ENCODE data around the gene LITAF.
"Not testable (repeated sequence)": the region's sequence is repeated elsewhere in the genome, so short reads cannot be mapped to it uniquely, and the experiment has no call there.

LITAF gene

DNA sequence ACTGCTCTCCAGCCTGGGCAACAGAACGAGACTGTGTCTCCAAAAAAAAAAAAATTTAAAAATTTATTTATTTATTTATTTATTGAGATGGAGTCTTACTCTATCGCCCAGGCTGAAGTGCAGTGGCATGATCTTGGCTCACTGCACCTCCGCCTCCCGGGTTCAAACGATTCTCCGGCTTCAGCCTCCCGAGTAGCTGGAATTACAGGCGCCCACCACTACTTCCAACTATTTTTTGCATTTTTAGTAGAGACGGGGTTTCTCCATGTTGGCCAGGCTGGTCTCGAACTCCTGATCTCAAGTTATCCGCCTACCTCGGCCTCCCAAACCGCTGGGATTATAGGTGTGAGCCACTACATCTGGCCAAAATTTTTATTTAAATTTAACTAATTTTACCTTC lies 73.4 kb downstream of the LITAF start:
- DNase-seq = not testable (repeated sequence)

DNA sequence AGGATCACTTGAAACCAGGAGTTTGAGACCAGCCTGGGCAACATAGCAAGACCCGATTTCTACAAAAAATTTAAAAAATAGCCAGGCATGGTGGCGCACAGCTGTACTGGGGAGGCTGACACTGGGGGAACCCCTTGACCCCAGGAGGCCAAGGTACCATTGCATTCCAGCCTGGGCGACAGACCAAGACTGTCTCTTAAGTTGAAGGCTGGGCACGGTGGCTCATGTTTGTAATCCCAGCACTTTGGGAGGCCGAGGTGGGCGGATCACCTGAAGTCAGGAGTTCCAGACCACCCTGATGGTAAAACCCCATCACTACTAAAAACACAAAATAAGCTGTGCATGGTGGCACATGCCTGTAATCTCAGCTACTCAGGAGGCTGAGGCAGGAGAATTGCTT lies 74.9 kb downstream of the LITAF start:
- no peak for DNase-seq

DNA sequence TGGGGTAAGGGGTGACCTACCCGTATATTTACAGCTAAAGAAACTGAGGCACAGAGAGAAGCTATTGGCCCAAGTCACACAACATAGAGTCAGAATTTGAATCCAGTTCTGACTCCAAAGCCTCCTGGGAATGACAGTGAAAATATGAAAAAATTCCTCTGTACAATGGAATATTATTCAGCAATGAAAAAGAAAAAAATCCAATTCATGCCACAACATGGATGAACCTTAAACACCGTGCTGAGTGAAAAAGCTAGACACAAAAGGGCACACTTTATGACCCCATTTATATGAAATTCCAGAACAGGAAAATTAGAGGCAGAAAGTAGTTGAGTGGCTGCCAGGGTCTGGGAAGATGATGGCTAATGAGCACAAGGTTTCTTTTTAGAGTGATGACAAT lies 75.4 kb downstream of the LITAF start:
- no peak for DNase-seq

DNA sequence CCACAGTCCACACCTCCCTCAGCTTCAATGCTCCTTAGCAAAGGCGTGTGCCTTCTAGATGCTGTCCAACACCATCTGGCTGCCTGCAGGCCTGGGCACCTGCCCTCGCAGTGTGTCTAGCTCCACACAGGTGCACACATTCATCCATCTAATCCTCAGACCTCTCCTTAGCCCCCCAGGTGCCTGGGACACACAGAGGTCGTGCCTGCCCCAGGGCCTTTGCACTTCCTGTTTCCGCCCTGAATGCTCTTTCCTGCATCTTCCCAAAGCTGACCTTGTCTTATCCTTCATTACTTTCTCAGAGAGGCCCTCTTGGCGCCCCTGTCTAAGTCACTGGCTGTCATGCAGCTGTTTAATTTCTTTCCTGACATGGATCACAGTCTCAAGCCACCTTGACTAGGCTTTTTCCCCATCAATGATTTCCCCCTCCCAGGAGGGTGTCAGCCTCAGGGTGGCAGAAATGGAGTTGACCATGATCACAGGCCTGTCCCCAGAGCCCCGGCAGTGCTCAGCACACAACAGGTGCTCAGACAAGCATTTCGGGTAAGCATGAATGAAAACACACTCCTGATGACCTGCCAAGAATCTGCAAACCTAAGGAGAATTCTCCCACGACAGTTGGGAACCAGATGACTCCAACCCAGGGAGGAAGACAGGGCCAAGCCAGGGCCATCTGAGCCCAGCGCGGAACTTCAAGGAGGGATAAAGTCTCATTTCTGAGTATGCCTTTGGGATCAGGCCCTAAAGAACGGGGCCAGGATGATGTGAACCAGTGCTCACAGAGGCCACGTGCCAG lies 76.3 kb downstream of the LITAF start:
- no peak for DNase-seq

DNA sequence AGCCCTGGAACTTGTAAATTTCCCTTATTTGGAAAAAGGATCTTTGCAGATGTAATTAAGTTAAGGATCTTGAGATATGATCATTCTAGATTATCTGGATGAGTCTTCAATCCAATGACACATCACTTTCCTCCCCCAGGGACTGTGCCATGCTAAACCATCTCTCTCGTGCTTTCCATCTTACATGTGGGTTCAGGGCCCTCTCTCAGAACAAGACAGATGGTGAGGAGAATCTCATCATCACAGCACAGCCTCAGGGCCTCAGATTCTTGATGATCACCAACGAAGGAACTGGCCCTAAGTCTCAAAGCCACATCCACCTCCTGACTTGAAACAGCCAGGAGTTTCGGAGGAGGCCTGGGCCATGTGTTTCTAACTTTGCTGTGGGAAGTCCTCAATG lies 78.7 kb downstream of the LITAF start:
- no peak for DNase-seq

DNA sequence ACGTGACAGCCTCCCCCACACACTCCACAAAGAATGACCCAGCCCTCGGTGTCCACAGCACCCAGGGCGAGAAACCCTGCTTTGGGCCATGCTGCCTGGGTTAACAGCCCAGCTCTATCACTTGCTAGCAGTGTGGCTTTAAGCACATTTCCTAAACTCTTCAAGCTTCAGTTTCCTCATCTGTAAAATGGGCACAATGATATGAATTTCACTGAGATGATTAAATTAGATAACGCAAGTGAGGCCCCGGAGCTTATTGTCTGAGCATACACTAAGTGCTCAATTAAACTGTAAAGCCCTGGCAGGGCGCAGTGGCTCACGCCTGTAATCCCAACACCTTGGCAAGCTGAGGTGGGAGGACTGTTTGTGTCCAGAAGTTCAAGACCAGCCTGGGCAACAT lies 79.4 kb downstream of the LITAF start:
- no peak for DNase-seq

DNA sequence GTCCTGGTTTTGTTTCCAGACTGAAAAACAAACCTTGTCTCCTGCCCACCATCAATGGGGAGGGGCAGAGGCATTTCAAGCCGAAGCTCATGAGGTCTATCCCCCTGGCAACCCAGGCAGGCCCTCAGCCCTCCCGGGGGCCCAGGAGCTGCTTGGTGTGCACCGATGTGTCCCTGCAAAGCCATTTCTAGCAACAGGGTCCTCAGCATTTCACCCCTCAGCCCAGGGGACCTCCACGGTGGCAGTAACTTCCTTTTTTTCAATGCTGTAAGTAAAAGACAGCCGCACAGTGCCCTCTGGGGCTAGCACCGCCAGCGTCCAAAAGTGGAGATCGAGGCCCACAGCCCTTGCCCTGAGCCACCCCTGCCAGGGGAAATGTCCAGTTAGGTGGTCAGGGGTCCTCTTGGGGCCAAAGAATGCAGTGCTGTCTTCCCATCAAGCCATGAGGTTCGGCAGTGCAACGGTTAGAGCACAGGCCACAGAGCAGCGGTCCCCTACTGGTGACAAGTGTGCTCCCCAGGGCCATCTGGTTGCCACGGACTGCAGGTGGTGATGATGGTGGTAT lies 79.9 kb downstream of the LITAF start:
- DNase-seq = no peak

DNA sequence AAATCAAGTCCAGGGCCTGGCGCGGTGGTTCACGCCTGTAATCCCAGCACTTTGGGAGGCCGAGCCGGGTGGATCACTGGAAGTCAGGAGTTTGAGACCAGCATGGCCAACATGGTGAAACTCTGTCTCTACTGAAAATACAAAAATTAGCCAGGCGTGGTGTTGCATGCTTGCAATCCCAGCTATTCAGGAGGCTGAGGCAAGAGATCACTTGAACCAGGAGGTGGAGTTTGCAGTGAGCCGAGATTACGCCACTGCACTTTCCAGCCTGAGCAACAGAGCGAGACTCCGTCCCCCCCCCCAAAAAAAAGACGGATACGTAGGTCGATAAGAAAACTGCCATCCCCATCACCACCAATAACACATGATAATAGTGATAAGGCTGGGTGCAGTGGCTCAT lies 82.5 kb downstream of the LITAF start:
- DNase-seq = not testable (repeated sequence)

DNA sequence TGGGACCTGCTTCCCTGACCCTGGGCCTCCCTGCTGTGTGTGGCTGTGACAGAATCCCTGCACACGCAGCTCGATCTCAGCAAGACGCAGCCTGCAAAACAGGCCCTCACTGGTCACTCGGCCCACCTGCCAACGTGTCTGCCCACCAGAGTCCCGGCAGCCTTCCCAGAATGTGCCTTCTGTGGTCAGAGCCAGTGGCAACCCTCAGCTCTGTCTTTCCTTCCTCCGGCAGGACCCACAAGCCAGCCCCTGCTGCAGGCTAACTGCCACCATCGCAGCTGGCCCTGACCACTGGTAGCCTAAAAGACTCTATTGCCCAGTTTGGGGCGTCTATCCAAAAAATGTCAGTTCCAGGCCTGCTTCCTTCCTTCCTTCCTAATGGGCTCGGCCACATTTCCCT lies 83.2 kb downstream of the LITAF start:
- DNase-seq = no peak

DNA sequence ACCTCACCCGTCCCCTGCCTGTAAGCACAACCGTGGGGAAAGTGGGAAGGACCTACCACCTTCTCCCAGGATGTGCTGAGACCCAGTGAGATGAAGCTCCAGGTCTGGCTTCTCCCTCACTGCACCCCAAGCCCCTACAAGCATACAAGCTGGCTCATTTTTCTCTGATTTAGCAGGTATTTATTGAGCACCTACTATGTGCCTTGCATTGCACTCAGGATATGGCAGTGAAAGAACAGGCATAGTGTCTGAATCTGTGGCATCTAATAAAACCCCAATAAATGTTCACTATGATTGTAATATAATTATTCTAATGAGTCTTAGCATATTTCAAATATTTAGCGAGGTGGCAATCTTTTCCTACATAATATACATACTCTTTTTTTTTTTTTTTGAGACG lies 84.5 kb downstream of the LITAF start:
- DNase-seq = no peak

DNA sequence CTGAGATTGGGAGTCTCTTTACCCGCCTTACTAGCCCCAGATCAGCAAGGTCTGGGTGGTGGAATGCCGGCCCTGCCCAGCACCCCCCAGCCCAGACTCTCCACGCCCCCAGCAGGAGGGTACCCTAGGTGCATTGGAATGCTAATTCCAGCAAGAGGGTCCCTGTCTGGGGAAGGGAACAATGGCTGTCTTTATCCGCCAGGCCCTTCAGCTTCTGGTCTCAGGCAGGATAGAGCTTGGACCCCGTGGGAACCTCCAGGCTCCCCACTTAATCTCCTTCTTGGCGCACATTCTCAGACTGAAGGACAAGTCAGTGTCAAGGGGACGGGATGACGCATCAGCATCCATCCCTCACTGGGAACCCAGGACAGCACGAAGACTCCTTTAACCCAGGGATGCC lies 85.1 kb downstream of the LITAF start:
- no peak for DNase-seq

DNA sequence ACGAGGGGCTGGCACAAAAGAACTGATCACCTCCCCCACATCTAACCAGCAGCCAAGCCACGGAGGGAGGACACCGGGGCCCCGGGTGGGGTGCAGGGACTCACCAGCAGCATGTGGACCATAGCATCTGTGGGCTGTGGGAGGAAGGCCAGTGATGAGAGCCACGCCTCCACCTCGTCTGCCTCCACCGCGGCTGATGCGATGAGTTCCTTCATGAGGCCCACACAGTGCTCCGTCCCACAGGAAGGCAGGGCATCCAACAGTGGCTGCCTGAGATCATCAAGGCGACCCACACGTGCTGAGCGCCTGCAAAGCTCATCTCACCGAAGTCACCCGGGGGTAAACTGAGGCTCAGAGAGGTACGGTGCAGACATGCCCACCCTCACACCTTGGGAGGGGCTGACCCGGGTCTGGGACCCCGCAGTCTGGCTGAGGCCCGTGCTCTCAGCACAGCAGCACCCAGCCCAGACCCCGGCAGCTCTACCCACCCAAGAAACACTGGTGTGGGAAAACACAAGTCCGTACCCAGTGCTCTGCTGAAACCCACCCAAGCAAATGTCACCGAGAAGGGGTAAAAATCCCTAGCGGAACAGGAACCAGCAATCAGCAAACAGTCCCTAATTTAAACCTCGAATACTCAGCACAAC lies 85.9 kb downstream of the LITAF start:
- DNase-seq = no peak

DNA sequence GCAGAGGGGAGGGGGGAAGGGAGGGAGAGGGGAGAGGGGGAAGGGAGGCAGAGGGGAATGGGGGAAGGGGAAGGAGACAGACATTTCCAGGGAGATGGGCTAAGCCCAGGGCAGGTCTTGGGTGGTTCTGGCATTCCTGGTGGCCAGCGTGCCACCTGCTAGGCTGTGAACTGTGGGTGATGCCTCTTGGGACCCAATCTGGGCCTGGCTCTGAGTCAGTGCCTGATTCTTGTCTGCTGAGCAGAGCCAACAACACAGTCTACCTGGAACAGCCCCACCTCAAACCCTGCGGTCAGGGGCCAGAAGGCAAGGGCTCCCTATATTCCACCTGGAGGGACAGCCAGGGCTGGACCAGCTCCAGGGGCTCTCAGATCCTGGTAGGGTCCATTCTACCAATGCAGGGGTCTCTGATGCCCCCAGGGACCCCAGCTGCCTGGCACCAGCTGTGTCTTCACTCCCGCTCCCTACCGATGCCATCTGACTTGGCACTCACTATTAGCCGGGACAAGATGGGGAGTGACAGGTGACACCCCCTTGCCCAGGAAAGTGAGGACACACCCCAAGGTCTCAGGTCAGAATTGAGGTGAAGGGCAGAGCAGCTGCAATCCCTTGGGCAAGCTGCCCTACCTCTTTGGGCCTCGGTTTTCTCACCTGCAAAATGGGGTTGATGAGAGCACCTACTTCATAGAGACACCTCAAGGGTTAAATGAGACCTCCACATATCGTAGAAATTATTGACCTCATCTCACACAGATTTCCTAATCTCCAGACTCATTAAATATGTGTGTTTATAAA lies 87.2 kb downstream of the LITAF start:
- DNase-seq = no peak

DNA sequence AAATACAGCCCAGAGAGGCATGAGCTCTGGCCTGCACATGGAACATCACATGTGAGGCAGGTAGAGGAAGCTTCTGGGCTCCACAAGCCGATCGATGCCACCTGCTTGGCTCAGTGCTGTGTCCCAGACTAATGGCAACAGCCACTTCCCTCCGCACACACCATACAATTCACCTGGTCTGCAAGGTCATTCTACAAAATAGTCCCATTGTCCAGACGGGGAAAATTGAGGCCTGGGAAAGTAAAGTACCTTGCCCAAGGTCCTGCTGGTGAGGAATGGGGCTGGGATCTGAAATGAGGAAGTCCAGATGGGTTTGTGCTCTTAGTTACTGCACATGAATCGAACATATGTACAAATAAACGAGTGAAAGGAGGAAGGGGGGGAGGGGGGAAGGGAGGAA lies 88.0 kb downstream of the LITAF start:
- no peak for DNase-seq

DNA sequence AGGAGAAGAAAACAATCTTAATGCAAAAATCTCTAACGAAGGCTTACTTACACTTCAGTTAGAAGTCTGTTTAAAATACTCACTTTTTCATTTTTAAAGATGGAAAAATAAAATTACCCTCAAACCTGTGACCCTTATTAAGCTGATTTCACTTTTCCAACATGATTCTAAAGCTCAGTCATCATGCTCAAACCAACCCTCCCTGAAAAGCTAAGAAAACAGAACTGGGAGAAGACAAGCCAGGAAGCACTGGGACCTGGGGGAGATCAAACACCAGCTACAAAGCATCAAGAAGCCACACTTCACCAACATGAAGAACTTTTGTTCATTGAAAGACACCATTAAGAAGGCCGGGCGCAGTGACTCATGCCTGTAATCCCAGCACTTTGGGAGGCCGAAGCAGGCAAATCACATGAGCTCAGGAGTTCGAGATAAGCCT lies 88.8 kb downstream of the LITAF start:
- DNase-seq = peak; percentile 53

All from NCI-H226 (cell line).